Karpas-422 (cell line): ENCODE measurements around the gene GALR1. TPM values are rescaled to one million over a fixed set of nuclear protein-coding genes. Genes with fewer than 3 reads are reported as not detected.

Source experiments
- DNase-seq: peaks from one replicate; pipeline ENCODE4 v3.0.0-alpha.2; 2015
- H2AFZ ChIP-seq: fragments of 200-600 bp; sonication (generic); 2 replicates; pipeline ENCODE4 v1.6.1; 2014; ENCODE audit warnings: antibody characterized with exemption, low read length, mixed read lengths
- H3K27ac ChIP-seq: fragments of 200-600 bp; sonication (generic); 2 replicates; pipeline ENCODE4 v1.5.1; 2014; ENCODE audit warnings: mild to moderate bottlenecking, low read length, moderate library complexity
- H3K27me3 ChIP-seq: fragments of 200-600 bp; sonication (generic); 2 replicates; pipeline ENCODE4 v1.6.1; 2014; ENCODE audit warnings: low read length, mixed read lengths
- H3K36me3 ChIP-seq: fragments of 200-600 bp; sonication (generic); 2 replicates; pipeline ENCODE4 v1.6.1; 2014; ENCODE audit warnings: low read length, mixed read lengths; ENCODE audit not compliant: insufficient read depth
- H3K4me1 ChIP-seq: fragments of 200-600 bp; sonication (generic); 2 replicates; pipeline ENCODE4 v1.6.1; 2014; ENCODE audit warnings: mild to moderate bottlenecking, low read length, mixed read lengths
- H3K4me2 ChIP-seq: fragments of 200-600 bp; sonication (generic); 2 replicates; pipeline ENCODE4 v1.6.1; 2014; ENCODE audit warnings: low read length, low read depth, mild to moderate bottlenecking; ENCODE audit not compliant: poor library complexity, severe bottlenecking
- H3K4me3 ChIP-seq: fragments of 200-600 bp; sonication (generic); 2 replicates; pipeline ENCODE4 v1.5.1; 2014; ENCODE audit warnings: mild to moderate bottlenecking, antibody characterized with exemption, low read length, mixed read lengths
- H3K79me2 ChIP-seq: fragments of 200-600 bp; sonication (generic); 2 replicates; pipeline ENCODE4 v1.6.1; 2014; ENCODE audit warnings: mild to moderate bottlenecking, low read length, mixed read lengths
- H3K9ac ChIP-seq: fragments of 200-600 bp; sonication (generic); 2 replicates; pipeline ENCODE4 v1.6.0; 2014; ENCODE audit warnings: low read length
- H3K9me2 ChIP-seq: fragments of 200-600 bp; sonication (generic), shearing (Covaris generic); replicated peaks from 2 replicates; pipeline ENCODE4 v1.6.0; 2014; ENCODE audit warnings: mild to moderate bottlenecking, low read length, moderate library complexity; ENCODE audit not compliant: insufficient read depth
- H3K9me3 ChIP-seq: fragments of 300-700, 200-600 bp; sonication (generic); 2 replicates; pipeline ENCODE4 v1.6.1; 2014; ENCODE audit warnings: low read length, mixed read lengths
- H4K20me1 ChIP-seq: fragments of 200-600 bp; sonication (generic); 2 replicates; pipeline ENCODE4 v1.6.1; 2014; ENCODE audit warnings: mild to moderate bottlenecking, antibody characterized with exemption, low read length, low read depth; ENCODE audit not compliant: insufficient read depth
- total RNA-seq: library from RNA; depleted of rRNA; stranded (reverse); fragments of >200 nt; shearing (Covaris generic); gene quantifications from 2 replicates; pipeline ENCODE4 v1.2.3, GENCODE V29; 2014; ENCODE audit warnings: low replicate concordance; rRNA removed

Gene GALR1
- not detected in 2 replicates for total RNA-seq

DNA sequence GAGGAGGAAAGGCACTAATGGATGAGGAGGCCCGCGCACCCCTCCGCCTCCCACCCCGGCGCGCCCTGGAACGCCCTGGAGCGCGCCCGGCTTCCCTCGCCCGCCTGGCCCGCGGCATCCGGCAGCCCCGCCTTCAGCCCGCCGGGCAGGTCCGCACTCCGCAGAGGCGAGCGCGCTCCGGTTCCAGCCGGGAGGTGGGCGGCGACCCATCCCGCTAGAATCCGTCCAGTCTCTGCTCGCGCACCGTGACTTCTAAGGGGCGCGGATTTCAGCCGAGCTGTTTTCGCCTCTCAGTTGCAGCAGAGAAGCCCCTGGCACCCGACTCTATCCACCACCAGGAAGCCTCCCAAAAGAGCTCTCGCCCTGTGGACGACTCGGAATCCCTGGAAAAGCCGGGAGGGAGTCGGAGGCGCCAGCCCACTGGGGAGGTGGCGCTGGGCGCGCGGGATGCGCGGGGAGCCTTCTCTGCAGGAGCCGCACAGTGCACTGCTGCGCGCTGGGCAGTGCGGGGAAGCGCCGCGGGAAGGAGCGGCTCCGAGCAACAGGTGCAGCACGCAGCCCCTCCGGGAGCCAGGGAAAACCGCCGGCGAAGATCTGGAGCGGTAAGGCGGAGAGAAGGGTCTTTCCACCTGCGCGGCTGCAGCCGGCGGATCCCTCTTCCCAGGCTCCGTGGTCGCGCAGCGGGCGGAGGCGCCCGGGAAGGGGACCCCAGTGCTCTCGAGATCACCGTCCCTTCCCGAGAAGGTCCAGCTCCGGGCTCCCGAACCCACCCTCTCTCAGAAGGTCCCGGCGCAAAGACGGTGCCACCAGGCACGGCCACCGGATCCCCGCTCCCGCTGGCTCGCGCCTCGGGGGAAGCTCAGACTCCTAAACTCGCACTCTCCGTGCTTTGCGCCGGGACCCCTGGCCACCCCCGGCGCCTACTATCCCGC lies at the start of gene GALR1:
Gene GALR1, plus strand, starts transcription at position 280 of the 932 bp plus-strand sequence. CDS start 701 bp downstream, outside the sequence.
- Histone ChIP-seq H3K9me2 (no peaks in the 10 kb centered on the region), H3K27me3 (no peaks in the 10 kb centered on the region), H3K4me3 (no peak within 1 kb of the TSS), H2AFZ (no peak within 1 kb of the TSS), H3K4me1 (no peaks in the 10 kb centered on the region), H3K9me3 (peaks cover 17% of the 10 kb centered on the region), H3K79me2 (no peaks in the 10 kb centered on the region), H3K36me3 (no peaks in the 10 kb centered on the region), H3K4me2 (no peak within 1 kb of the TSS), H4K20me1 (no peaks in the 10 kb centered on the region), H3K9ac (no peak within 1 kb of the TSS), H3K27ac (no peak within 1 kb of the TSS)
- DNase-seq, result no peak

DNA sequence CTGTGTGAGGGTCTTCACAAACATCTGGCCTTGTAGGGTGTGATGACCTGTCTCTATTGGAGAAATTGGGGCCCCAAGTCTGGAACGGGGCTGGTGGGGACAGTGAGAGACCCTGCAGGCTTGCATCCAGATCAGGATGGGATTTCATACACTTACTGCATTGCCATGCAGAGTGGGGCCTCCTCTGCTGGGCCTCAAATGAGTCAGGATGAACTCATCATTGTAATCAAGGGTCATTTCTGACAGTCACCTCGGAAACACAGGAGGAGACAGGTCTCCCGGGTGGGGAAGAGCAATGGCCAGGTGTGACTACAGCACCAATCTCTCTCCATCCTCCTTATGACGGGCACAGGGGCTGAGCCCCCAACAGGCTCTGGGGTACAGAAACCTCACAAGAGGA lies 48.1 kb upstream of the GALR1 start:
- Histone ChIP-seq H2AFZ (no peak overlapping the region), H3K4me1 (peaks cover 2% of the 10 kb centered on the region; the same call in 1 of the 2 replicates), H4K20me1 (no peaks in the 10 kb centered on the region), H3K9ac (no peak overlapping the region), H3K9me3 (no peaks in the 10 kb centered on the region), H3K27me3 (no peaks in the 10 kb centered on the region), H3K4me3 (no peak overlapping the region), H3K36me3 (no peaks in the 10 kb centered on the region), H3K9me2 (no peaks in the 10 kb centered on the region), H3K79me2 (no peaks in the 10 kb centered on the region), H3K4me2 (no peak overlapping the region), H3K27ac (no peak overlapping the region)
- DNase-seq, result no peak

GRCh38 chr18:77202329-77202728 lies 47.3 kb upstream of the GALR1 start:
- Histone ChIP-seq H3K79me2 (no peaks in the 10 kb centered on the region), H2AFZ (no peak overlapping the region), H4K20me1 (no peaks in the 10 kb centered on the region), H3K4me1 (no peaks in the 10 kb centered on the region), H3K27me3 (no peaks in the 10 kb centered on the region), H3K9ac (no peak overlapping the region), H3K4me2 (no peak overlapping the region), H3K9me2 (no peaks in the 10 kb centered on the region), H3K36me3 (no peaks in the 10 kb centered on the region), H3K4me3 (no peak overlapping the region), H3K27ac (no peak overlapping the region), H3K9me3 (no peaks in the 10 kb centered on the region)
- no peak for DNase-seq

- Histone ChIP-seq H3K4me2 (no peak overlapping the region), H3K9me3 (no peaks in the 10 kb centered on the region), H3K4me3 (no peak overlapping the region), H3K27me3 (no peaks in the 10 kb centered on the region), H3K36me3 (no peaks in the 10 kb centered on the region), H2AFZ (no peak overlapping the region), H3K79me2 (no peaks in the 10 kb centered on the region), H3K9me2 (no peaks in the 10 kb centered on the region), H4K20me1 (no peaks in the 10 kb centered on the region), H3K27ac (no peak overlapping the region), H3K9ac (no peak overlapping the region), H3K4me1 (0 out of 2 replicates have a peak, but pooled peaks cover 2% of the 10 kb centered on the region)
- no peak for DNase-seq
These were observed 46.6 kb upstream of the GALR1 start for GRCh38 chr18:77203071-77203470.

DNA sequence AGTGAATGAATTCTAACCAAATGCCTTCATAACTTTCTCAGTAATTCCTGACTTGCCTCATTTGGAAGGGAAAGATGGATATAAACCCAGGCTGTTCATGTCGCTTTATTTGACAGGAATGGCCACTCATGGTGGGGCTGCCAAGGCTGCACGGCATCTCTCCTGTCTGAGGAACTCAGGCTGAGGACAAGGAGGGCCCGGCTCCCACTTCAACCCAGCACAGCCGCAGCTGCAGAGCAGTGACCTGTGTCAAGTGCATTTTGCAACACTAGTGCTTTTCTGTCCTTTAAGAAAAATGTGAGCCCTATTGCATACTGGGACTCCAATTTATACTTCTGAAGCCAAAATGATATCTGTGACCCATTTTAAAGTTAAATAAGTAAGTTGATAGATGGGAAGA lies 45.8 kb upstream of the GALR1 start:
- Histone ChIP-seq H3K36me3 (no peaks in the 10 kb centered on the region), H3K9ac (no peak overlapping the region), H3K4me1 (peaks cover 7% of the 10 kb centered on the region), H3K4me3 (no peak overlapping the region), H3K9me3 (no peaks in the 10 kb centered on the region), H3K4me2 (no peak overlapping the region), H3K27ac (no peak overlapping the region), H3K9me2 (no peaks in the 10 kb centered on the region), H4K20me1 (no peaks in the 10 kb centered on the region), H2AFZ (no peak overlapping the region), H3K27me3 (no peaks in the 10 kb centered on the region), H3K79me2 (no peaks in the 10 kb centered on the region)
- no peak for DNase-seq

DNA sequence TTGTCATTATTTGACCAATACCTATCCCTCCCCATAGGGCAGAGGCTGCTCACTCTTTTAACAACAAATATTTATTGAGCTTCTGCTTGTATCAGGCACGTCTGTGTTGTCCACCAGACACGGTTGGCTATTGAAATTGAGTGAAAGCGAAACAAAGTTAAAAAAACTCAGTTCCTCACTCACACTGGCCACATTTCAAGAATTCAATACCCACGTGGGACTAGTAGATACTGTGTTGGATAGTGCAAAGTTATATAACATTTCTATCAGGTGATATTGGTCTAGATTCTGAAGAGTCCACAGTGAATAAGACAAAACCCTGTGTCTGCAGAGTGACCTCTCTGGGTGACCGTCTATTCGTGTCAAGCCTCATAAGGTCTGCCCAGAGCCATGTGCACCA lies 43.9 kb upstream of the GALR1 start:
- Histone ChIP-seq H3K79me2 (no peaks in the 10 kb centered on the region), H3K4me3 (no peak overlapping the region), H4K20me1 (no peaks in the 10 kb centered on the region), H3K9me3 (no peaks in the 10 kb centered on the region), H3K27me3 (no peaks in the 10 kb centered on the region), H3K9ac (no peak overlapping the region), H3K9me2 (no peaks in the 10 kb centered on the region), H3K4me2 (no peak overlapping the region), H3K27ac (no peak overlapping the region), H3K36me3 (no peaks in the 10 kb centered on the region), H3K4me1 (peaks cover 11% of the 10 kb centered on the region), H2AFZ (no peak overlapping the region)
- DNase-seq, result no peak

- Histone ChIP-seq H3K27me3 (no peaks in the 10 kb centered on the region), H3K36me3 (no peaks in the 10 kb centered on the region), H3K9me3 (no peaks in the 10 kb centered on the region), H3K27ac (no peak overlapping the region), H4K20me1 (no peaks in the 10 kb centered on the region), H3K9ac (no peak overlapping the region), H3K4me2 (no peak overlapping the region), H3K9me2 (no peaks in the 10 kb centered on the region), H2AFZ (no peak overlapping the region), H3K4me1 (peaks cover 19% of the 10 kb centered on the region), H3K4me3 (no peak overlapping the region), H3K79me2 (no peaks in the 10 kb centered on the region)
- no peak for DNase-seq
These were observed 42.8 kb upstream of the GALR1 start for GRCh38 chr18:77206676-77207374.

- no peaks in the 10 kb centered on the region for H4K20me1 ChIP-seq
- no peaks in the 10 kb centered on the region for H3K9me3 ChIP-seq
- H3K4me2 ChIP-seq, result no peak overlapping the region
- DNase-seq, result peak; percentile 87
- H3K9me2 ChIP-seq, result no peaks in the 10 kb centered on the region
- H3K4me3 ChIP-seq, result no peak overlapping the region
- H3K27ac ChIP-seq, result no peak overlapping the region
- peaks cover 19% of the 10 kb centered on the region for H3K4me1 ChIP-seq
- no peaks in the 10 kb centered on the region for H3K27me3 ChIP-seq
- H3K36me3 ChIP-seq, result no peaks in the 10 kb centered on the region
- peak overlapping the region; percentile 36; the same call in 1 of the 2 replicates for H2AFZ ChIP-seq
- no peaks in the 10 kb centered on the region for H3K79me2 ChIP-seq
- no peak overlapping the region for H3K9ac ChIP-seq
These were observed 42.1 kb upstream of the GALR1 start for GRCh38 chr18:77207540-77207939.
